ENCODE data around the gene KMT2C. TPM values are rescaled to one million over a fixed set of nuclear protein-coding genes. Genes with fewer than 3 reads are reported as not detected.

Gene KMT2C
- total and polyA plus RNA-seq, 2 of the 8 experiments (the other 6 are each of a cell fraction or from before 2014, with no cell fraction given) = 9.1 to 40.8 TPM

DNA sequence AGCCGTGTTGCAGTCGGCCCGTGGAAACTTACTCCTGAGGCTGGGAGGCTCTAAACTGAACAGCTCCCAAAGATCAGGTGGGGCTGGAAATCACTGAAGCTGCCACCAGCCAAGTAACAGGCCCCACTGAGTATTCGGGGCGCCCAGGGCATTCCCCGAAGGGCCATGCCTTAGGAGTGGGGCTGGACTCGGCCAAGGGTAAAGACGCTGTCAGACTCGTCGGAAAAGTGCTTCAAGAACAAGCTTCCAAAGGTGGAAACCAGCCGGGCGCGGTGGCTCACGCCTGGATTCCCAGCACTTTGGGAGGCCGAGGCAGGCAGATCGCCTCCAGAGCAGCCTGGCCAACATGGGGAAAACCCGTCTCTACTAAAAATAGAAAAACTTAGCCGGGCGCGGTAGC lies 307.6 kb downstream of the KMT2C start:
- Histone ChIP-seq H3K4me1 (replicated peaks in 1 of 4; ENCODE audit: control insufficient read depth in 3 of 4, insufficient read depth in 4 of 4, low read length in 3 of 4) (no peaks in the 10 kb centered on the region; a peak in 1 of 7 replicates), H2BK12ac (ENCODE audit: low read depth, low read length) (no peak overlapping the region), H3K9ac (replicated peaks in 1 of 4; ENCODE audit: extremely low read depth in 1 of 4, low read depth in 3 of 4, low read length in 3 of 4) (no peak overlapping the region), H3K4ac (replicated peaks; ENCODE audit: insufficient read length, low read depth, low read length) (no peak overlapping the region), H2BK5ac (ENCODE audit: low read depth, low read length) (no peak overlapping the region), H3K36me3 (ENCODE audit: control insufficient read depth in 2 of 4, insufficient read depth in 4 of 4, low read length in 3 of 4) (peaks cover 0 to 29% (median 12%) of the 10 kb centered on the region in 4 experiments; a peak in 7 of 8 replicates), H2AK5ac (ENCODE audit: low read depth, low read length) (no peak overlapping the region), H4K5ac (ENCODE audit: insufficient read length, low read depth, low read length) (no peak overlapping the region), H2BK20ac (ENCODE audit: low read length) (no peak overlapping the region), H3K14ac (ENCODE audit: insufficient read length) (no peak overlapping the region), H2BK15ac (ENCODE audit: low read length) (no peak overlapping the region), H3K27me3 (replicated peaks in 1 of 4; ENCODE audit: control insufficient read depth in 3 of 4, extremely low read depth in 1 of 4, insufficient read depth in 3 of 4, low read length in 3 of 4) (no peaks in the 10 kb centered on the region), H3K79me1 (ENCODE audit: low read depth, low read length) (no peaks in the 10 kb centered on the region), H3K18ac (ENCODE audit: extremely low read depth, low read length) (no peak overlapping the region), H4K8ac (ENCODE audit: extremely low read depth, insufficient read depth, low read length) (no peak overlapping the region), H3K23ac (ENCODE audit: insufficient read length) (no peak overlapping the region), H4K91ac (replicated peaks; ENCODE audit: insufficient read length, low read length) (no peak overlapping the region), H3K9me3 (ENCODE audit: insufficient read depth in 2 of 2, low read depth in 1 of 2, low read length in 1 of 2) (peaks cover 0 to 23% of the 10 kb centered on the region in 2 experiments; a peak in 2 of 4 replicates), H3K56ac (replicated peaks; ENCODE audit: insufficient read length, low read depth, low read length) (no peak overlapping the region), H3K79me2 (ENCODE audit: control insufficient read depth in 1 of 2, insufficient read depth in 2 of 2, low read length in 2 of 2) (no peaks in the 10 kb centered on the region), H3K4me2 (ENCODE audit: insufficient read depth in 1 of 2, low read depth in 2 of 2, low read length in 2 of 2) (no peak overlapping the region), H4K20me1 (replicated peaks in 1 of 2; ENCODE audit: control insufficient read depth in 1 of 2, insufficient read depth in 2 of 2, low read length in 2 of 2) (peaks cover 2 to 6% of the 10 kb centered on the region in 2 experiments), H2AFZ (ENCODE audit: low read length) (no peak overlapping the region), H3K27ac (ENCODE audit: low read depth, low read length) (no peak overlapping the region), H2BK120ac (replicated peaks; ENCODE audit: low read depth, low read length) (no peak overlapping the region), H3K4me3 (ENCODE audit: extremely low read depth in 1 of 4, insufficient read depth in 2 of 4, low read depth in 3 of 4, low read length in 4 of 4) (no peak overlapping the region), H3K23me2 (ENCODE audit: low read depth, low read length) (no peaks in the 10 kb centered on the region)
- CTCF ChIA-PET (ENCODE audit: partially characterized antibody) = interaction anchor here (0.9 kb wide), 2 partner anchors 17 to 346 kb away, joined by 3 read pairs; no protein-coding TSS in a partner anchor
- FAIRE-seq (no peak), DNase-seq (ENCODE audit: low read depth in 1 of 2, low spot score in 2 of 2) (no peak)
- POLR2A ChIA-PET (ENCODE audit: partially characterized antibody) = interaction anchor here (0.7 kb wide), 1 partner anchor 550 kb away, joined by 3 read pairs; no protein-coding TSS in a partner anchor
- 91% methylated on average over 20 of the region's 20 CpGs; no CpG with 5 or more reads in 1 of the 2 experiments for WGBS, 2 experiments (ENCODE audit: extremely low coverage in 1 of 2, insufficient coverage in 1 of 2, insufficient read length in 1 of 2, insufficient replicate concordance in 2 of 2, low coverage in 1 of 2, low lambda C conversion rate in 2 of 2, missing lambda C conversion rate in 1 of 2)
- TF ChIP-seq CEBPB (IDR thresholded peaks at IDR 0.05; ENCODE audit: low read depth, low read length) (no peak), SIX5 (IDR thresholded peaks at IDR 0.05; ENCODE audit: low read depth, low read length) (no peak), TAF1 (IDR thresholded peaks at IDR 0.05; ENCODE audit: low read depth, low read length) (no peak), RXRA (IDR thresholded peaks at IDR 0.05; ENCODE audit: insufficient read depth, low read depth, low read length) (no peak), SP4 (IDR thresholded peaks at IDR 0.05; ENCODE audit: low read length) (no peak), RAD21 (IDR thresholded peaks at IDR 0.05 in 1 of 2, conservative IDR thresholded peaks at IDR 0.05 in 1 of 2; ENCODE audit: low read depth in 2 of 2, low read length in 2 of 2) (no peak), GTF2F1 (IDR thresholded peaks at IDR 0.05; ENCODE audit: borderline replicate concordance, low read depth, low read length) (no peak), RNF2 (IDR thresholded peaks at IDR 0.05; ENCODE audit: borderline replicate concordance, low read depth, low read length, missing control alignments, poor library complexity, severe bottlenecking) (no peak), POU5F1 (IDR thresholded peaks at IDR 0.05; ENCODE audit: low read depth, low read length) (no peak), KDM1A (IDR thresholded peaks at IDR 0.05; ENCODE audit: borderline replicate concordance, low read length) (no peak), RBBP5 (IDR thresholded peaks at IDR 0.05; ENCODE audit: borderline replicate concordance, low read depth, low read length) (no peak)
- TF ChIP-seq, protein P1, sequence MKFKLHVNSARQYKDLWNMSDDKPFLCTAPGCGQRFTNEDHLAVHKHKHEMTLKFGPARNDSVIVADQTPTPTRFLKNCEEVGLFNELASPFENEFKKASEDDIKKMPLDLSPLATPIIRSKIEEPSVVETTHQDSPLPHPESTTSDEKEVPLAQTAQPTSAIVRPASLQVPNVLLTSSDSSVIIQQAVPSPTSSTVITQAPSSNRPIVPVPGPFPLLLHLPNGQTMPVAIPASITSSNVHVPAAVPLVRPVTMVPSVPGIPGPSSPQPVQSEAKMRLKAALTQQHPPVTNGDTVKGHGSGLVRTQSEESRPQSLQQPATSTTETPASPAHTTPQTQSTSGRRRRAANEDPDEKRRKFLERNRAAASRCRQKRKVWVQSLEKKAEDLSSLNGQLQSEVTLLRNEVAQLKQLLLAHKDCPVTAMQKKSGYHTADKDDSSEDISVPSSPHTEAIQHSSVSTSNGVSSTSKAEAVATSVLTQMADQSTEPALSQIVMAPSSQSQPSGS (IDR thresholded peaks at IDR 0.05; ENCODE audit: low read length) = no peak

Data from H1 (cell line).